Astrocyte (in vitro differentiated cells and primary cell): ENCODE data around the gene FRMD3. TPM values are rescaled to one million over a fixed set of nuclear protein-coding genes. Genes with fewer than 3 reads are reported as not detected.
"Not testable (repeated sequence)": the region's sequence is repeated elsewhere in the genome, so short reads cannot be mapped to it uniquely, and the experiment has no call there.

ENCODE experiments used
- DNase-seq: peaks from one replicate; pipeline ENCODE4 v3.0.0-alpha.2; 2010; ENCODE audit warnings: low read depth
- FAIRE-seq: peaks from 2 replicates; lab custom pipeline; 2011; peaks lifted over from hg19 to GRCh38; lab: Jason Lieb, UNC
- H2AFZ ChIP-seq: 2 replicates; pipeline ENCODE4 v1.6.0; 2012; ENCODE audit warnings: low read depth, low read length, inconsistent platforms
- H3K27ac ChIP-seq: 2 replicates; pipeline ENCODE4 v1.5.1; 2011; ENCODE audit warnings: low read depth, low read length, inconsistent platforms
- H3K27me3 ChIP-seq: 2 replicates; pipeline ENCODE4 v1.6.0; 2011; ENCODE audit warnings: low read length, inconsistent platforms; ENCODE audit not compliant: insufficient read depth
- H3K36me3 ChIP-seq: 2 replicates; pipeline ENCODE4 v1.5.1; 2011; ENCODE audit warnings: low read length, inconsistent platforms; ENCODE audit not compliant: insufficient read depth
- H3K4me1 ChIP-seq: 2 replicates; pipeline ENCODE4 v1.5.1; 2011; ENCODE audit warnings: low read length, inconsistent platforms; ENCODE audit not compliant: insufficient read depth
- H3K4me2 ChIP-seq: 2 replicates; pipeline ENCODE4 v1.6.0; 2012; ENCODE audit warnings: low read length, inconsistent platforms
- H3K4me3 ChIP-seq: 2 replicates; pipeline ENCODE4 v1.5.1; 2011; ENCODE audit warnings: low read depth, mild to moderate bottlenecking, low read length, inconsistent platforms; ENCODE audit not compliant: insufficient read depth
- H3K79me2 ChIP-seq: 2 replicates; pipeline ENCODE4 v1.6.0; 2012; ENCODE audit warnings: mild to moderate bottlenecking, low read length, inconsistent platforms; ENCODE audit not compliant: insufficient read depth
- H3K9ac ChIP-seq: 2 replicates; pipeline ENCODE4 v1.6.0; 2012; ENCODE audit warnings: mild to moderate bottlenecking, low read length, inconsistent platforms
- H3K9me3 ChIP-seq: 2 replicates; pipeline ENCODE4 v1.5.1; 2012; ENCODE audit warnings: low read depth, mild to moderate bottlenecking, low read length, inconsistent platforms; ENCODE audit not compliant: insufficient read depth
- H4K20me1 ChIP-seq: 2 replicates; pipeline ENCODE4 v1.6.0; 2012; ENCODE audit warnings: low read length, inconsistent platforms; ENCODE audit not compliant: insufficient read depth
- H3K27ac Mint-ChIP-seq: one replicate; pipeline ENCODE4 v1.8.0; 2021; ENCODE audit warnings: mild to moderate bottlenecking, mixed read lengths; ENCODE audit not compliant: unreplicated experiment
- H3K27me3 Mint-ChIP-seq: one replicate; pipeline ENCODE4 v1.8.0; 2021; ENCODE audit warnings: low read depth, mixed read lengths; ENCODE audit not compliant: unreplicated experiment
- H3K36me3 Mint-ChIP-seq: one replicate; pipeline ENCODE4 v1.8.0; 2021; ENCODE audit warnings: low read depth, mixed read lengths; ENCODE audit not compliant: unreplicated experiment
- H3K4me1 Mint-ChIP-seq: one replicate; pipeline ENCODE4 v1.8.0; 2021; ENCODE audit warnings: low read depth, mixed read lengths; ENCODE audit not compliant: unreplicated experiment
- H3K4me3 Mint-ChIP-seq: one replicate; pipeline ENCODE4 v1.8.0; 2021; ENCODE audit warnings: mild to moderate bottlenecking, moderate library complexity, mixed read lengths; ENCODE audit not compliant: unreplicated experiment
- H3K9me3 Mint-ChIP-seq: one replicate; pipeline ENCODE4 v1.8.0; 2021; ENCODE audit warnings: mild to moderate bottlenecking, mixed read lengths; ENCODE audit not compliant: unreplicated experiment
- CTCF ChIP-seq: IDR thresholded peaks from 2 replicates; pipeline ENCODE4 v1.5.1; 2011; ENCODE audit warnings: low read depth, mild to moderate bottlenecking, inconsistent platforms, low read length, moderate library complexity; ENCODE audit not compliant: insufficient read depth
- EZH2 ChIP-seq: IDR thresholded peaks from 2 replicates; pipeline ENCODE4 v1.6.1; 2012; ENCODE audit warnings: mild to moderate bottlenecking, low read length, inconsistent platforms; ENCODE audit not compliant: insufficient read depth
- total RNA-seq: library from RNA; stranded (reverse); gene quantifications from 2 replicates; pipeline ENCODE4 v1.2.1, GENCODE V29; 2021

The FRMD3 gene
- total RNA-seq, 1 donor from 2014 or later, result 0.39 TPM

GRCh38 chr9:83521011-83521410, 17.2 kb downstream of the FRMD3 start:
- Mint-ChIP-seq H3K27ac (no peak overlapping the region), H3K4me3 (no peak overlapping the region), H3K27me3 (no peaks in the 10 kb centered on the region), H3K9me3 (peaks cover under 1% of the 10 kb centered on the region), H3K4me1 (no peaks in the 10 kb centered on the region), H3K36me3 (no peaks in the 10 kb centered on the region)
- Histone ChIP-seq H3K27ac (no peak overlapping the region), H3K9ac (no peak overlapping the region), H2AFZ (no peak overlapping the region), H4K20me1 (no peaks in the 10 kb centered on the region), H3K27me3 (no peaks in the 10 kb centered on the region), H3K4me2 (no peak overlapping the region), H3K36me3 (no peaks in the 10 kb centered on the region), H3K9me3 (no peaks in the 10 kb centered on the region), H3K4me3 (no peak overlapping the region), H3K79me2 (no peaks in the 10 kb centered on the region), H3K4me1 (no peaks in the 10 kb centered on the region)
- TF ChIP-seq CTCF, result no peak
- TF ChIP-seq EZH2, result no peak
- DNase-seq (no peak), FAIRE-seq (no peak)

GRCh38 chr9:83520292-83520691, 17.9 kb downstream of the FRMD3 start:
- Histone ChIP-seq H3K79me2 (no peaks in the 10 kb centered on the region), H3K4me2 (no peak overlapping the region), H4K20me1 (no peaks in the 10 kb centered on the region), H3K9ac (no peak overlapping the region), H3K4me3 (no peak overlapping the region), H3K27ac (no peak overlapping the region), H2AFZ (no peak overlapping the region), H3K4me1 (no peaks in the 10 kb centered on the region), H3K27me3 (no peaks in the 10 kb centered on the region), H3K36me3 (no peaks in the 10 kb centered on the region), H3K9me3 (no peaks in the 10 kb centered on the region)
- TF ChIP-seq CTCF (no peak), EZH2 (no peak)
- H3K9me3 Mint-ChIP-seq, result peaks cover 2% of the 10 kb centered on the region
- no peaks in the 10 kb centered on the region for H3K36me3 Mint-ChIP-seq
- FAIRE-seq, result no peak
- no peak overlapping the region for H3K27ac Mint-ChIP-seq
- no peaks in the 10 kb centered on the region for H3K27me3 Mint-ChIP-seq
- DNase-seq, result no peak
- no peaks in the 10 kb centered on the region for H3K4me1 Mint-ChIP-seq
- no peak overlapping the region for H3K4me3 Mint-ChIP-seq

- not testable (repeated sequence) for H3K27me3 ChIP-seq, H3K4me3 Mint-ChIP-seq, H3K79me2 ChIP-seq, H4K20me1 ChIP-seq, H3K4me3 ChIP-seq, H2AFZ ChIP-seq, H3K27ac Mint-ChIP-seq, H3K36me3 Mint-ChIP-seq, H3K36me3 ChIP-seq, H3K9me3 Mint-ChIP-seq, FAIRE-seq, H3K27me3 Mint-ChIP-seq, H3K4me2 ChIP-seq, H3K27ac ChIP-seq, H3K9ac ChIP-seq, H3K4me1 Mint-ChIP-seq, H3K9me3 ChIP-seq, DNase-seq, H3K4me1 ChIP-seq
These were observed 20.2 kb downstream of the FRMD3 start for GRCh38 chr9:83517980-83518379.
